ENCODE measurements around the gene GH2. TPM values are rescaled to one million over a fixed set of nuclear protein-coding genes. Genes with fewer than 3 reads are reported as not detected.

The GH2 gene
- total and polyA plus RNA-seq, 2 donors (not counting 3 experiments of a cell fraction or from before 2014, with no cell fraction given), result not detected

GRCh38 chr17:63845509-63845908 lies 36.2 kb downstream of the GH2 start:
- dilution Hi-C loops (cut with MboI; ENCODE audit: extremely low pct_ligation_motif_present, low sequenced_read_pairs), result no loop called here
- Histone ChIP-seq H3K4me1 (ENCODE audit: control insufficient read depth, extremely low read depth, insufficient read depth, low read length) (peaks cover 21% of the 10 kb centered on the region), H3K27me3 (ENCODE audit: control insufficient read depth in 2 of 2, insufficient read depth in 2 of 2, low read length in 2 of 2) (no peaks in the 10 kb centered on the region), H3K36me3 (ENCODE audit: control insufficient read depth in 2 of 2, extremely low read depth in 1 of 2, insufficient read depth in 2 of 2, low read length in 2 of 2) (no peaks in the 10 kb centered on the region), H3K9me3 (replicated peaks; ENCODE audit: control insufficient read depth, insufficient read depth, low read length) (no peaks in the 10 kb centered on the region), H2AFZ (ENCODE audit: low read depth, low read length) (no peak overlapping the region), H3K9ac (replicated peaks; ENCODE audit: extremely low read depth, insufficient read depth, low read length) (no peak overlapping the region), H4K20me1 (replicated peaks; ENCODE audit: control insufficient read depth, extremely low read depth, insufficient read depth, low read length) (no peaks in the 10 kb centered on the region), H3K9me1 (replicated peaks; ENCODE audit: control insufficient read depth, extremely low read depth, insufficient read depth, low read length) (no peaks in the 10 kb centered on the region), H3K79me2 (ENCODE audit: control insufficient read depth, insufficient read depth, low read length) (peaks cover 17% of the 10 kb centered on the region), H3K27ac (ENCODE audit: insufficient read depth, low read depth, low read length) (no peak overlapping the region), H3K4me3 (replicated peaks in 1 of 3; ENCODE audit: insufficient read depth in 1 of 3, low read depth in 1 of 3, low read length in 3 of 3) (no peak overlapping the region), H3K4me2 (ENCODE audit: insufficient read depth, low read length) (no peak overlapping the region)
- no peak for FAIRE-seq
- intact Hi-C loops (cut with micrococcal nuclease), result no loop called here
- no peak for DNase-seq (ENCODE audit: low read depth, low spot score)
- no TSS peak for BruUV-seq (replicated peaks)
- ChIA-PET CTCF (no interaction called here), POLR2A (no interaction called here)
- TF ChIP-seq CTCF (IDR thresholded peaks at IDR 0.05; ENCODE audit: extremely low read depth in 1 of 2, insufficient read depth in 1 of 2, low read depth in 1 of 2, low read length in 2 of 2) (no peak), MYC (IDR thresholded peaks at IDR 0.05; ENCODE audit: low read depth, low read length) (no peak), MAX (IDR thresholded peaks at IDR 0.05; ENCODE audit: insufficient read depth, insufficient read length) (no peak), JUN (IDR thresholded peaks at IDR 0.05; ENCODE audit: borderline replicate concordance, insufficient read depth, insufficient read length, low read depth) (no peak), FOS (IDR thresholded peaks at IDR 0.05; ENCODE audit: borderline replicate concordance, insufficient read depth, low read length) (no peak), EZH2 (IDR thresholded peaks at IDR 0.05; ENCODE audit: borderline replicate concordance, low read depth, low read length, severe bottlenecking) (no peak), GATA2 (IDR thresholded peaks at IDR 0.05; ENCODE audit: insufficient read depth, insufficient read length, low read depth, low read length) (no peak), POLR2AphosphoS5 (IDR thresholded peaks at IDR 0.05; ENCODE audit: insufficient read depth, low read depth, low read length) (no peak)
